H1 (cell line): Measurements from ENCODE around the gene PRSS21. TPM values are rescaled to one million over a fixed set of nuclear protein-coding genes. Genes with fewer than 3 reads are reported as not detected.

Source experiments
- CTCF ChIA-PET: fragments of 300-600 bp; sonication (Branson Sonifier 250); formaldehyde crosslinking; loops from one replicate; lab custom pipeline; 2021; ENCODE audit not compliant: partially characterized antibody; lab: Charles Lee
- POLR2A ChIA-PET: fragments of 300-600 bp; sonication (Branson Sonifier 250); formaldehyde crosslinking; loops from one replicate; lab custom pipeline; 2021; ENCODE audit warnings: inconsistent platforms; ENCODE audit not compliant: partially characterized antibody; lab: Charles Lee
- DNase-seq, 2 experiments: peaks; one replicate each; pipeline versions ENCODE4 v3.0.0 to v3.0.0-alpha.2; 2010 to 2022; ENCODE audit warnings: low spot score in 2 of 2, low read depth in 1 of 2, mixed read lengths in 1 of 2
- FAIRE-seq: peaks from 2 replicates; lab custom pipeline; 2011; peaks lifted over from hg19 to GRCh38; lab: Jason Lieb, UNC
- H2AFZ ChIP-seq: 2 replicates; pipeline ENCODE4 v1.8.1; 2012; ENCODE audit warnings: low read length, inconsistent platforms
- H2AK5ac ChIP-seq: 2 replicates; pipeline ENCODE4 v1.6.1; 2013; ENCODE audit warnings: low read depth, low read length
- H2BK120ac ChIP-seq: replicated peaks from 2 replicates; pipeline ENCODE3; 2013; ENCODE audit warnings: low read depth, low read length, inconsistent platforms
- H2BK12ac ChIP-seq: 2 replicates; pipeline ENCODE4 v1.6.1; 2013; ENCODE audit warnings: low read depth, low read length
- H2BK15ac ChIP-seq: 2 replicates; pipeline ENCODE4 v1.6.1; 2013; ENCODE audit warnings: low read length
- H2BK20ac ChIP-seq: 2 replicates; pipeline ENCODE4 v1.6.1; 2013; ENCODE audit warnings: low read length
- H2BK5ac ChIP-seq: 2 replicates; pipeline ENCODE4 v1.6.1; 2013; ENCODE audit warnings: low read depth, low read length
- H3K14ac ChIP-seq: 2 replicates; pipeline ENCODE4 v1.6.1; 2013; ENCODE audit warnings: inconsistent platforms; ENCODE audit not compliant: insufficient read length
- H3K18ac ChIP-seq: 2 replicates; pipeline ENCODE4 v1.6.1; 2013; ENCODE audit warnings: low read length; ENCODE audit errors: extremely low read depth
- H3K23ac ChIP-seq: 2 replicates; pipeline ENCODE4 v1.6.1; 2013; ENCODE audit warnings: inconsistent platforms; ENCODE audit not compliant: insufficient read length
- H3K23me2 ChIP-seq: 2 replicates; pipeline ENCODE4 v1.6.1; 2013; ENCODE audit warnings: low read depth, low read length
- H3K27ac ChIP-seq: 2 replicates; pipeline ENCODE4 v1.6.1; 2011; ENCODE audit warnings: low read depth, low read length, inconsistent platforms
- H3K27me3 ChIP-seq, 4 experiments: replicated peaks in 1 of 4; 1 replicate in 1 of 4; 2 replicates in 3 of 4; pipeline versions ENCODE4 v1.6.1 to v1.8.1; 2011 to 2013; ENCODE audit warnings: low read length in 3 of 4, mild to moderate bottlenecking in 3 of 4, inconsistent platforms in 2 of 4, mixed read lengths in 2 of 4, moderate library complexity in 1 of 4; ENCODE audit not compliant: control insufficient read depth in 3 of 4, insufficient read depth in 3 of 4; ENCODE audit errors: extremely low read depth in 1 of 4
- H3K36me3 ChIP-seq, 4 experiments: 2 replicates each; pipeline versions ENCODE4 v1.6.1 to v1.8.1; 2011 to 2013; ENCODE audit warnings: mild to moderate bottlenecking in 4 of 4, low read length in 3 of 4, moderate library complexity in 2 of 4, control low read depth in 1 of 4, inconsistent platforms in 1 of 4; ENCODE audit not compliant: insufficient read depth in 4 of 4, control insufficient read depth in 2 of 4
- H3K4ac ChIP-seq: replicated peaks from 2 replicates; pipeline ENCODE3; 2013; ENCODE audit warnings: low read length, low read depth, mixed read lengths, inconsistent platforms; ENCODE audit not compliant: insufficient read length
- H3K4me1 ChIP-seq, 4 experiments: replicated peaks in 1 of 4; 1 replicate in 1 of 4; 2 replicates in 3 of 4; pipeline versions ENCODE4 v1.6.1 to v1.8.1; 2011 to 2013; ENCODE audit warnings: low read length in 3 of 4, inconsistent platforms in 2 of 4, mixed read lengths in 1 of 4; ENCODE audit not compliant: insufficient read depth in 4 of 4, control insufficient read depth in 3 of 4
- H3K4me2 ChIP-seq, 2 experiments: 2 replicates each; pipeline versions ENCODE4 v1.6.1 to v1.8.1; 2011 to 2013; ENCODE audit warnings: low read depth in 2 of 2, low read length in 2 of 2, control low read depth in 1 of 2, inconsistent platforms in 1 of 2, mild to moderate bottlenecking in 1 of 2; ENCODE audit not compliant: insufficient read depth in 1 of 2
- H3K4me3 ChIP-seq, 4 experiments: fragments of 200-600, 300-600 bp in 1 of 4; sonication (generic), shearing (Covaris generic), sonication (Bioruptor Twin) in 1 of 4; 2 replicates each; pipeline versions ENCODE4 v1.5.1 to v1.8.1; 2011 to 2016; ENCODE audit warnings: low read length in 4 of 4, low read depth in 3 of 4, control low read depth in 2 of 4, inconsistent platforms in 2 of 4, mild to moderate bottlenecking in 2 of 4, mixed read lengths in 1 of 4, moderate library complexity in 1 of 4; ENCODE audit not compliant: insufficient read depth in 2 of 4; ENCODE audit errors: extremely low read depth in 1 of 4
- H3K56ac ChIP-seq: replicated peaks from 2 replicates; pipeline ENCODE3; 2013; ENCODE audit warnings: low read depth, mild to moderate bottlenecking, mixed read lengths, low read length, inconsistent platforms; ENCODE audit not compliant: insufficient read length
- H3K79me1 ChIP-seq: 2 replicates; pipeline ENCODE4 v1.6.1; 2013; ENCODE audit warnings: low read depth, low read length, control low read depth
- H3K79me2 ChIP-seq, 2 experiments: 2 replicates each; pipeline versions ENCODE4 v1.6.1 to v1.8.1; 2012 to 2013; ENCODE audit warnings: low read length in 2 of 2, mild to moderate bottlenecking in 2 of 2, inconsistent platforms in 1 of 2; ENCODE audit not compliant: insufficient read depth in 2 of 2, control insufficient read depth in 1 of 2
- H3K9ac ChIP-seq, 4 experiments: replicated peaks in 1 of 4; 1 replicate in 1 of 4; 2 replicates in 3 of 4; pipeline versions ENCODE4 v1.6.1 to v1.8.1; 2011 to 2013; ENCODE audit warnings: low read depth in 3 of 4, low read length in 3 of 4, control low read depth in 2 of 4, mild to moderate bottlenecking in 2 of 4, moderate library complexity in 2 of 4, inconsistent platforms in 1 of 4; ENCODE audit errors: extremely low read depth in 1 of 4
- H3K9me3 ChIP-seq, 2 experiments: 2 replicates each; pipeline versions ENCODE4 v1.6.1 to v1.8.1; 2012 to 2013; ENCODE audit warnings: mild to moderate bottlenecking in 2 of 2, moderate library complexity in 2 of 2, control low read depth in 1 of 2, inconsistent platforms in 1 of 2, low read depth in 1 of 2, low read length in 1 of 2, mixed read lengths in 1 of 2; ENCODE audit not compliant: insufficient read depth in 2 of 2
- H4K20me1 ChIP-seq, 2 experiments: replicated peaks in 1 of 2; 2 replicates each; pipeline versions ENCODE3 to v1.8.1; 2011 to 2013; ENCODE audit warnings: inconsistent platforms in 2 of 2, low read length in 2 of 2, mild to moderate bottlenecking in 1 of 2; ENCODE audit not compliant: insufficient read depth in 2 of 2, control insufficient read depth in 1 of 2
- H4K5ac ChIP-seq: 2 replicates; pipeline ENCODE4 v1.6.1; 2013; ENCODE audit warnings: low read length, low read depth, mixed read lengths, inconsistent platforms; ENCODE audit not compliant: insufficient read length
- H4K8ac ChIP-seq: 2 replicates; pipeline ENCODE4 v1.8.0; 2013; ENCODE audit warnings: mild to moderate bottlenecking, moderate library complexity, low read length, inconsistent platforms; ENCODE audit not compliant: insufficient read depth; ENCODE audit errors: extremely low read depth
- H4K91ac ChIP-seq: replicated peaks from 2 replicates; pipeline ENCODE3; 2013; ENCODE audit warnings: low read length, mixed read lengths, inconsistent platforms; ENCODE audit not compliant: insufficient read length
- FOSL1 ChIP-seq: IDR thresholded peaks from 2 replicates; pipeline ENCODE4 v1.6.1; 2011; ENCODE audit warnings: mild to moderate bottlenecking, low read depth, low read length, moderate library complexity; ENCODE audit not compliant: insufficient read depth
- RBBP5 ChIP-seq: IDR thresholded peaks from 2 replicates; pipeline ENCODE4 v1.7.1; 2012; ENCODE audit warnings: low read depth, mild to moderate bottlenecking, inconsistent platforms, low read length, moderate library complexity, borderline replicate concordance
- SIN3A ChIP-seq, 2 experiments: IDR thresholded peaks in 1 of 2; conservative IDR thresholded peaks in 1 of 2; 2 replicates each; pipeline ENCODE4 v1.6.1; 2011 to 2012; ENCODE audit warnings: low read length in 2 of 2, improper control_type of control experiment in 1 of 2, low read depth in 1 of 2, mild to moderate bottlenecking in 1 of 2
- TAF1 ChIP-seq: IDR thresholded peaks from 2 replicates; pipeline ENCODE4 v1.6.1; 2011; ENCODE audit warnings: mild to moderate bottlenecking, low read depth, low read length
- TBP ChIP-seq: IDR thresholded peaks from 2 replicates; pipeline ENCODE4 v1.6.1; 2011; ENCODE audit warnings: low read depth, low read length, improper control_type of control experiment
- TEAD4 ChIP-seq: IDR thresholded peaks from 2 replicates; pipeline ENCODE4 v1.6.1; 2012; ENCODE audit warnings: low read depth, low read length, inconsistent platforms, mixed read lengths
- WGBS, 2 experiments: shearing (Covaris generic) in 1 of 2; methylation state at CpG; one replicate each; pipeline versions ENCODE4 v1.1.6 to v1.1.7; 2013 to 2015; ENCODE audit warnings: low lambda C conversion rate in 2 of 2, mixed read lengths in 2 of 2, inconsistent platforms in 1 of 2, low coverage in 1 of 2, missing lambda C conversion rate in 1 of 2; ENCODE audit not compliant: insufficient replicate concordance in 2 of 2, insufficient coverage in 1 of 2, insufficient read length in 1 of 2; ENCODE audit errors: extremely low coverage in 1 of 2, missing lambda C conversion rate in 1 of 2; 5-methylcytosine and 5-hydroxymethylcytosine counted together
- polyA plus RNA-seq, 7 experiments: library from polyadenylated mRNA; depleted of rRNA in 3 of 7; stranded (reverse) in 5 of 7; unstranded in 2 of 7; fragments of >200 nt in 5 of 7; fragments of 200-250 nt in 2 of 7; gene quantifications; 1 replicate in 5 of 7; 2 replicates in 1 of 7; 4 replicates in 1 of 7; pipeline versions ENCODE4 v1.2.1 to v1.2.3, GENCODE V29; 2011 to 2013; ENCODE audit warnings: missing spikeins in 2 of 7, mixed read lengths in 2 of 7
- total RNA-seq: library from RNA; stranded (reverse); fragmentation: NEBNext Ultra II Directional; extraction: Animal tissue kit (Norgen Biotek cat#: 25700); gene quantifications from 2 replicates; pipeline ENCODE4 v1.2.1, GENCODE V29; 2021

The PRSS21 gene
- total and polyA plus RNA-seq, 2 of the 8 experiments (the other 6 are each of a cell fraction or from before 2014, with no cell fraction given), result 0.76 to 1.0 TPM

DNA sequence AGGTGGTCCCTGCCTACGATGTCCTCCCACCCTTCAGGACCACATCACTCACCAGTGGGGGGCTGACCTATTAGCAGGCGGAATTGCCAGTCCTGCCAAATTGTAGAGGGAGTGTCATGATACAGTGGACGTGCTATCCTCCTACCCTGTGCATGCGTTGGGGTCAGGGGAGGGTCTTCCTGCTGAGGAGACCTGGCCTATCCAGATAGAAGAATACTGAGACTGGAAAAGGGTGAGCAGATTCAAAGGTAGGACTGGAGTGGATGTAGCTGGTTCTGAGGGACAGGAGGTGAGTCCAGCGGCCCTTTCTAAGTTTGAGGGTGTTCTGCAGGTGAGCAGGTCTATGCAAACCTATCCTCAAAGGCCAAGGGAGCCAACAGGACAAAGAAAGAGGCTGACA lies 10.8 kb upstream of the PRSS21 start:
- Histone ChIP-seq H4K20me1 (peaks cover 0 to 2% of the 10 kb centered on the region in 2 experiments), H4K91ac (no peak overlapping the region), H3K18ac (no peak overlapping the region), H2BK120ac (no peak overlapping the region), H3K27me3 (no peaks in the 10 kb centered on the region; a peak in 1 of 7 replicates), H3K36me3 (no peaks in the 10 kb centered on the region), H3K4me2 (no peak overlapping the region), H2BK12ac (no peak overlapping the region), H3K4ac (no peak overlapping the region), H3K4me3 (no peak overlapping the region), H3K23me2 (no peaks in the 10 kb centered on the region), H3K4me1 (no peaks in the 10 kb centered on the region), H3K9me3 (peaks cover 13 to 24% of the 10 kb centered on the region in 2 experiments), H2BK5ac (no peak overlapping the region), H2AFZ (no peak overlapping the region), H2AK5ac (no peak overlapping the region), H2BK15ac (no peak overlapping the region), H3K23ac (no peak overlapping the region), H4K8ac (no peak overlapping the region), H3K9ac (no peak overlapping the region), H3K79me1 (no peaks in the 10 kb centered on the region), H3K79me2 (no peaks in the 10 kb centered on the region), H2BK20ac (no peak overlapping the region), H3K27ac (no peak overlapping the region), H3K14ac (no peak overlapping the region), H3K56ac (no peak overlapping the region), H4K5ac (no peak overlapping the region)
- POLR2A ChIA-PET, result no interaction called here
- DNase-seq (no peak), FAIRE-seq (no peak)
- TF ChIP-seq RBBP5 (no peak), TBP (no peak), SIN3A (conservative IDR thresholded peaks at IDR 0.05 in 1 of 2, IDR thresholded peaks at IDR 0.05 in 1 of 2; ENCODE audit: low read depth in 1 of 2, low read length in 2 of 2) (no peak), TEAD4 (no peak), FOSL1 (no peak), TAF1 (no peak)
- CTCF ChIA-PET, result interaction anchor here (0.9 to 1.1 kb wide), 2 partner anchors 18 to 23 kb away, joined by 3 to 4 read pairs; no protein-coding TSS in a partner anchor
- 85% methylated on average over 5 of the region's 5 CpGs; no CpG with 5 or more reads in 1 of the 2 experiments for WGBS, 2 experiments
